NCI-H446 treated with DMSO at 0.1 percent for 48 hours (cell line): ENCODE results near the gene EYA4.

Experiments used
- DNase-seq: peaks from one replicate; lab custom pipeline; 2025; lab: John Stamatoyannopoulos, UW

EYA4 gene

DNA sequence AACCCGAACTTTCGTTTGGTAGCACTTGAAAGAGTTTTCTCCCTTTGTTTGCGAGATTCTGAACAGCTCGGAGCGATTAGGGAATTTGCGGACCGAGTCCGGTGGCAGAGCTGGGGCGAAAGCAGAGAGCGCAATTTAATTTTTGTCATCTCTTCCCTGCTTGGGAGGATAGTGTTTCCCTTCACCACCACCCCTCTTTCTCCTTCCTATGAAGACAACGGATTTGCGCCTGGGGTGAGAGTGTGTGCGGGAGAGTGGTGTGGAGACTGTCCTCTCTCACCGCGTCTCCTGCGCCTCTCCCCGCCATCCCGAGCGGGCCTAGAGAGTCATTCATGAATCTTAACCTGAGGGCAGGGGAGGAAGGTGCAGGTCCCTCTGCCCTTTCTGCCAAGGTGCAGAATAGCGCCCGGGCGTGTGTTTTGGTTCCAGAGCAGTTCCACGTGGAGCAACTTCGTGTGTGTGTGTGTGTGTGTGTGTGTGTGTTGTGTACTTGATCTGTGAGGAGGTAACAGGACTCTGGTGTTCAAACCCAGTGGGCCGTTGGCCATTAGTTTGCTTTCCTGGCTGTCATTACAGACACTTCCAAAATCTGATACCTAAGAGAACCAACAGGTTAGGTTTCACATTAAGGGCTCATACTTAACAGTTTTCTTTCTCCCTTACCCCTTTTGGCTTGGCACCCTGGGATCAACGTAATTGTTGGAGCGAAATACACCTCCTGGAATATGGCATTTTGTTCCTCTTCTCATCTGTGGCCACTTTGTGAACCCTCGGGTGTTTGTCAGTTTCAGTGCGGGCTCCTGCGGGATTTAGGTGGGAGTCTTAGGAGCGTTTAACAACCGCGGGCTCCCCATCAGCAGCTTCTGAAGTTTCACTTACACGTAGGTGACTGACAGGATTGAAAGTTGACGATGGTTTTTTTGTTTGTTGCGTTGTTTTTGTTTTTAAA is 1.8 kb downstream of the EYA4 start:
- no peak for DNase-seq

DNA sequence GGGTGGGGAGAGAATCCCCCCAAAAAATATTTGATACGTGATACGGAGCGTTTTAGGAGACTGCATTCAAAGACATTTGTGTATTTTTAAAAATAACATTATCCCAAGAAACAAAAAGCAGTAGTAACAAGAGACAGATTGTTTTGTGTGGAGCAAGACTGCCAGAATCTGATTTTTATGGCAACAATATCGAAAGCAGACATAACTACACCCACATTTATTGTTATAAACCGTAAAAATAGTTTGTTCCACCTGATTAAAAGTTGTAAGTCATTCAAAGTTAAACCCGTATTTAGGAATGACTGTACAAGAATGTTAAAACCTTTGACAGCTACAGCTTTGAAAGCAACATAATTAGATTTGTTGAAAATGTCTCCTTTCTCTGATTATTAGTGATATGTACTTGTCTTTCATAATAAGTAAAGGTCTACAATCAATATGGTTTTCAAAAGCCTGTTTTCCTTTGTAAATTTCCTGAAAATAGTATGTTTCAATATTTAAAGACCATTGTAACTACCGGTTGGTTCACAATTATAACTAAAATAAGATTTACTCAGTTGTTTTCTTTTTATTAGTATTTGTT is 2.7 kb downstream of the EYA4 start:
- no peak for DNase-seq

DNA sequence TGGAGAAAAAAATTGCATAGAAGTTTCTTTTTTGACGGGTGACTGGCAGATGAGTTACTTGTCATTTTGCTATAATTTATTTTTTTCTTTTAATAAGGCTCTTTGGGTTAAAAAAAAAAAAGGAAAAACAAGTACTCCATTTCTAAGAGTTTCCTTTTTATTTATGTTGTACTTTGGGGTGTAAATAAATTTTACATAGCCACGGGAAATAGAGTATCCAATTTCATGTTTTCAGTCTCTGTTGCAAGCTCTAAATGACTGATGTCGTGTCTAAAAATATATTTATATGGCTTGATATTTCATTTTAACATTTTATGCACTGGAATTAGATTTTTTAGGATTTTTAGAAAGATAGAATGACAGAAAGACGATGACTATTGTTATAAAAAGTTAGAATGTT is 3.4 kb downstream of the EYA4 start:
- no peak for DNase-seq

DNA sequence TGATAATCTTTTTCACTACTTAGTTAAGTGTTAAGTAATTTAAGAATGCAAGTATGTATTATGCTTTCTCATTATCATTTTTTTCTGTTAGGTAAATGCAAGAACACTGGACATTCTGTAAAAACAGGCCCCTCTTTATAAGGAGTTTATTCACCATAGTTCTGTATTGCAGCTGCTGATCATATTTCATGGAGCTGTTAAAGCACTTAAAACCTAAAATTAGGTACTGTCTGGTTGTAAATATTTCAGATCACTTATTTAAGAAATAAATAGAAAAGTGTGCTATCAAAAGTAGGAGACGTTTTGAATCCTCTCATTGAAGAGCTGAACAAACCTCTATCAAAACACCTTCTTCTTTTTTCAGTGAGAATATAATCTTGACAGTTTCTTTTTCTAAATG is 3.9 kb downstream of the EYA4 start:
- no peak for DNase-seq

DNA sequence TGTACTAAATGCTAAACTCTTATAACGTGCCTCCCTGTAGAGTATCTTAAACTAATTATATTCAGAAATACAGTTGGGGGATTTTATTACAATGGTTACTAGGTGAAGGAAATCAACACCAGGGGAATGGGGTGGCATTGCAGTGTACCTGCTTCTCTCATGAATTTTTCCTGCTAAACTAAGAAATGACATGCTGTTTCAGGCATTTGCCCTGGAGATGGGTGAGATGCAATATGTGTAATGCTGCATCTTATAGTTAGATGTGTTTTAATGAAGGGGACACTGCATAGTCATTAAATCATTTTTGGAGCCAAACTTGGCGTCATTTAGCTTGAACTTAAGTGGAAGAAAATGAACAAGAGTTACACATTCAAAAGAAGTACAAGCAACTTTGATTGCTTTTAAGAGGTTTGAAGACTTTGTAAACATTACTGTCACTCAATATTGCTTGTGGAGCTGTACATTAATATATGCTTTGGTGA is 4.3 kb downstream of the EYA4 start:
- DNase-seq, result no peak

DNA sequence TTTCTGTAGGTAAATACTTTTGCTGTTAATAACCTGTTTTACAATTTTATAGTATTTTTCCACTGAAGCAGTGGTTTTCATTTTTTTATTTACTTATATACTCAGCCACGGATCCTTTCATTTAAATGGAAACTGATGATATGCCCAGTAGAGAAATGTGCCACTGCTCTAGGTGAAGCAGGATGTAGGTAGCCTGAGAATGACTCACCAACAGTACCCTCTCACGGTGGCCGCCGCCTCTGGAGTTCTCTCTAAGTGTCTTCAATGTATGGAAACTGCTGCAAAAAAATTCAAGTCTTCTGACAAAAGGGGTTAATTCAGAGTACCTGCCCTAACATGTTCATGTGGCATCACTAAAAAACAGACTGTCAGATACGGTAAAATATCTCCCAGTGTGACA is 6.4 kb downstream of the EYA4 start:
- DNase-seq, result no peak

DNA sequence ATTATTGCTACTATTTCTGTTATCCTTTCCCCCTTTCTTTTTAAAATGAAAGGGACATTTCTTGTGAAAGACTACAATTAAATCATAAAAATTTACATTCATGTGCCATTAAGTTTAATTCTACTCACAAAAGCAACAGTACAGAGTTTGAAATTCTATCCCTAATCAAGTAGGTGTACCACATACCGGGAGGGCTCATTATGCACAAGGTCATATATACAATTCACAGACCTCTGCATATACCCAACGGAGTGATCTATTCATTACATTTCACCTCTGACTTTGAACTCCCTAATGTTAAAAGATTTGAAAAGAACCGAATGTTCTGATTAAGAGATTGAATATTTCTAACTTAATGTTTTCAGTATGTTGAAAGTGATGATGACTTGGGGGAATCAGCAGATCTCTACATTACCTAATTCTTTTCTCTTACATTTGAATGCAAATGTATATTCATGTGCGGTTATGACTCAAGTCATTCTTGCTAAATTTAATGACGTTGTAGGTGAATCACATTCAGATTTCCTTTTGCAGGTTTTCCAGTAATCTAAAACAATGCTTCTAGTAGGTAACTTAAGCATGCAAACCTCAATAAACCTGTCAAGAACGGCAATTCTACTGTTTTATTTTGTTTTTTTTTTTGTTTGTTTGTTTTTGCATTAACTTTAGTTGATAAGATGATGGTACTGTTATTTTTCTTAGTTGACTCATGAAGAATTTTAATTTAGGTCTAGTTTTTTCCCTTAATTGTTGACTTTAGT is 7.3 kb downstream of the EYA4 start:
- no peak for DNase-seq

DNA sequence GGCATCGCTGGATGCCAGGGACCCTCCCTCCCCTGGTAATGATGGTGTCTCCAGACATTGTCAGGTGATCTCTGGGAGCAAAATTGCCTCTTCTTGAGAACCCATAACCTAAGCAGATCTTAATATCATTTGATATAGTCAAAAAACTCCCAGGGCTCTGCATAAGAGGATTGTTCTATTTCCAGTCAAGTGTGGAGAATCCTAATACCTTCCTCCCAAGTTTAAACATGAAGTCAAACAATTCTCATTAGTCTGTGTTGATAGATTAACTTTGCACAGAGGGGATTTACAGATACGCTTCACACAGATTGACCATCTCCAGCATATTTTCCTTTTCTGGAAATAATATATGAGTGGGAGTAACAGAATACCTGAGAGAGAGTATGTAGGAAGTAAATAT is 10.5 kb downstream of the EYA4 start:
- no peak for DNase-seq

DNA sequence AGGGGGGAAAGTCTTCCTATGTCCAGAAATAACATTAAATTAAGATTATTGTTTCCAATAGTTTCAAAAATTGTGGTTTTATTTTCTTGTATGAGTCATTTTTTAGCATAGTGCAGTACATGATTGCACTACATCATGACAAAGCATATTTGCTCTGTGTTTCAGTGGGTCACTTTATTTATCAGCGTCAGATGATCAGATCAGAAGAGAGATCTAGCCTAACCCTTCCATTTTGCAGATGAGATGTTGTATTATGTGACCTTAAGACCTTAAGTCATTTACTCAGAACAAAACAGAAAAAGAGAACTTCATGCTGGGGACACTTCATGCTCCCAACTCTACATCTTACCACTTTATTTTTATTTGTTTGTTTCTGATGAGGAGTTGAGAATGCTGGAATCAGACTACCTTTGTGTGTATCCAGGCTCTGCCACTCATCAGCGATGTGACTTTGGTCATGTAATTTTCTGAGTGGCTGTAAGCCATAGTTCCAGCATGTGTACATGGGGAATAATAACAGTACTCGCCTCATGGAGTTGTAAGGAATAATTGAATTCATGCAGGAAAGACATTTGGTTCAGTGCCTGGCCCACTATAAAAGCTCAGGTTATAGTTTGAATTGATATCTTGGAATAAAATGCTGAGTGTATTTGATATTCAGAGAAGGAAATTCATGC is 13.5 kb downstream of the EYA4 start:
- no peak for DNase-seq

DNA sequence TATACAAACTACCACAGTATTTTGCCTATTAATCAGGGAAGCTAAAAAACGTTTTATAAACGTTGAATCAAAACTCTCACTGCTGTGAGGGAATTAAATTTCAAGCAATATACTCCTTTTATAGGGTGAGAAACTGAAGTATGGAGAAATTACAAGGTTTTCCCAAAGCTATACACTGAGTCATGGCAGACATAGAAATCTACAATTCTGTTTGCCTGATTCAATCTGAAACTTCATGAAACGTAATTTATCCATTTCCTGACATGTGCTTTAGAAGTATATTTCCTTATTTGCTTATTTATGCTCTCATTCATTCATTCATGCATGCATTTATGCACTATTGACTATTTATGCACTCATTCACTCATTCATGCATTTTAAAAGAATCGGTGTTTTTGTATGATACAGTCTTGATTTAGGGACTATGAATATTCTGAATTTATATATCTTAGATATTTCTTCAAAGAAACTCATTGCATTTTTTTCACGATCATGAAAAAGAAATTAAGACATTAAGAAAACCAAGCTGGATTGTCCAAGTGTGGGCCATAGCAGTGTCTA is 16.5 kb downstream of the EYA4 start:
- no peak for DNase-seq

DNA sequence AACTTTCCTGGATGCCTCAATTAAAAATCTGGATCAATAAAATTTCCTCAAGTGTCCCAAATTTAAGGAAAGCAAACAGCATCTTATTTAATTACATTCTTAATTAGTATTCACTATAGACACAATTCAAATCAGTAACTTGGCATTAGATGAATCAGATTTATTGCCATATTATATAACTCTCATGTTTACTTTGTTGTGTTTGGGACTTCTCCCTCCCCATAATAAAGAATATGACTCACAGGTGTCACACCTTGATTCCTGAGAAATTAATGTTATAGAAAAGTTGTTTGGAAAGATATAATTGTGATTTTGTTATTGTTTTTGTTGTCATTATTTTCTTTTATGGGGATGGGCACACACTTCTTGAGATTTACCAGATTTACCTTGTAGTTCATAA is 18.4 kb downstream of the EYA4 start:
- DNase-seq, result no peak

DNA sequence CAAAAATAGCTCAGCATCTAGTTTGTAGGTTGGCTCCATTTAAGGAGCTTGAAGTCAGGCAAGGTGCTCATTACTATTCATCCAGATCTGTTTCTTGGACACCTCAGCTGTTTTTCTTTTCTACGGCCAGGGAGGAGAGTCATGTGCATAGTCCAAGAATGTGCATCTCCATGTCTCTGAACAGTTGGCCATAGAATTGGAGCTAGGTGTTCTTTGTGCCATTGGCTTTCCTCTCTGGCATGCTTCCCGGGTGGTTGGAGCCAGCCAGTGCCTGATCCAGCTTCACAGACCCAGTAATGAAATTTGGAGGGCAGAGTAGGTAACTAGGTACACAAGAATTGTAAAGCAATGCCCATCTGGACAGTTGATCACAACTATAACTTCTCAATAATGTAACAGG is 21.6 kb downstream of the EYA4 start:
- DNase-seq, result peak; percentile 73

DNA sequence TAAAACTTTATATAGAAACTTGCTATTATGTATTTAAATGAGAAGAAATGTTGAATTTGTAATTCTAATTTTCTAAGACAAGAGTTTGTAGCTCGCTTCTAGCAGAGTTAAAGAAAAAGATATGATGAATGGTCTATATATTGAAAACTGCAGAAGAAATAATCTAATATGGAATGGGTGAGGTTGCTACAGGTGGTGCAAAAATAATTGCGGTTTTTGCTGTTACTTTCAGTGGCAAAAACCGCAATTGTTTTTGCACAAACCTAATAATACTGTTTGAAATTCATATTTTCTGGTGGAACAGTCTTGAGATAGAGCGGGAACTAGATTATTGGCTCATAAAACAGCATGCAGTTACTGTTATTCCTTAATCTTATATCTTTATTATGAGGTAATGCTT is 23.9 kb downstream of the EYA4 start:
- no peak for DNase-seq

DNA sequence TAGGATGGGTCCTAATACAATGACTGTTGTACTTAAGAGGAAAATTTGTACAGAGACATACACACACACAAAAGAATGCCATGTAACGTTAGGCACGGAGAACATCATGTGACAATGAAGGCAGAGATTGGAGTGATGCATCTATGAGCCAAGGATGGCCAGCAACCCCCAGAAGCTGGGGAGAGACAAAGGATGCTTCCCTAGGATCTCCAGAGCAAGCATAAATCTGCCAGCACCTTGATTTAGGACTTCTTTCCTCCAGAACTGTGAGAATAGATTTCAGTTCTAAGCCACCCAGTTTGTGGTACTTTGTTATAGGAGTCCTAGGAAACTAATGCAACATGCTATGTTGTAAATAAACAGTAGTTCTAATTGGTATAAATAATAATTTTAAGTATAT is 25.0 kb downstream of the EYA4 start:
- DNase-seq, result no peak

DNA sequence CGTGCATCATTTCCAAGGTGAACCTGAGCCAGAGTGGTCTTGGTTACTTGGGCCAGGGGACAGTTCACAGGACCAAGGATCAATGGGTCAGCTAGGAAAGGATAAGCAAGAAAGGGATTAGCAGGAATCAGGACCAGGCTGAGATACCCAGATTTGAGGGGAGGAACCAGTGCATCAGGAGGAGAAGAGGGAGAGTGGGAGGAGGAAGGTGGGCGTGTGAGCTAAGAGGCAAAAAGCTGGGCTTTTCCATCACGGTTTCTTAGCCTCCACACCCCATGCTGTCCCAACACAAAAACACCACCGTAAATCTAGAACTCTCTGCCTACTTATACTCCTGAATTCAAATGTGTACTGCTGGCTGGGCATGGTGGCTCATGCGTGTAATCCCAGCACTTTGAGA is 27.5 kb downstream of the EYA4 start:
- no peak for DNase-seq

DNA sequence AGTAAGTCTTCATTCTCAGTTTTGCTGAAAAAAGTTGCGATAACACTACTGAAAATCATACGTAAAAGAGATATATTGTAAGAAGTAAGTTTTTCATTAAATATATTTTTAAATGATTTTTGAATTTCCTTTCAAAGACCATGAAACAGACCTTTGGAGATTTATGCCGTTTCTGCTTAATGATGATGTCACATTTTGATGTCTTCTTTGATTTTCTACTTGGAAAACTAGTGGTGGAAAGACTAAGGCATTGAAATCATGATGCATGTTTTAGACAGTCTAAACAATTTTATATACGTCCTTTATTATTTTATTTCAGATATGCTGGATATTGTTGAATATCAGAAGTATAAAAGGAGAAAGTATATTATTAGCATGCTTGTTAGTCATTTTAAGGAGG is 33.7 kb downstream of the EYA4 start:
- no peak for DNase-seq

DNA sequence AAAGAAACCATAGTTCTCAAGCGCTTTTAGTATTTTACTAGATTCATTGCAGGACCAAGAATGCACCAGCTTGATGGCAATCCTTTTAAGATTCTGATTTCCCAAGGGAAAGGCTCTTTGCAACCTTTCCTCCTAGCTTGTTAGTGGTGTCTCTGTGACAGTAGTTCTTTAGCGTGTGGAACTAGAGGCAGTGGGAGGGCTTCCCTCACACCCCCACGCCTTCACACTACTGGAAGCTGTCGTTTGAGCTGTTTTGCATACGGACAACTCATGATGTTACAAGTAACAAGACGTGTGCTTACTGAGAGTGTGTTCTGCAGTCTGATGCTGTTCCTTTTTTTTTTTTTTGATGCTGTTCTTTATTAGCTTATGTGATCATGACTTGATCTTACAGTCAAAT is 34.1 kb downstream of the EYA4 start:
- no peak for DNase-seq

DNA sequence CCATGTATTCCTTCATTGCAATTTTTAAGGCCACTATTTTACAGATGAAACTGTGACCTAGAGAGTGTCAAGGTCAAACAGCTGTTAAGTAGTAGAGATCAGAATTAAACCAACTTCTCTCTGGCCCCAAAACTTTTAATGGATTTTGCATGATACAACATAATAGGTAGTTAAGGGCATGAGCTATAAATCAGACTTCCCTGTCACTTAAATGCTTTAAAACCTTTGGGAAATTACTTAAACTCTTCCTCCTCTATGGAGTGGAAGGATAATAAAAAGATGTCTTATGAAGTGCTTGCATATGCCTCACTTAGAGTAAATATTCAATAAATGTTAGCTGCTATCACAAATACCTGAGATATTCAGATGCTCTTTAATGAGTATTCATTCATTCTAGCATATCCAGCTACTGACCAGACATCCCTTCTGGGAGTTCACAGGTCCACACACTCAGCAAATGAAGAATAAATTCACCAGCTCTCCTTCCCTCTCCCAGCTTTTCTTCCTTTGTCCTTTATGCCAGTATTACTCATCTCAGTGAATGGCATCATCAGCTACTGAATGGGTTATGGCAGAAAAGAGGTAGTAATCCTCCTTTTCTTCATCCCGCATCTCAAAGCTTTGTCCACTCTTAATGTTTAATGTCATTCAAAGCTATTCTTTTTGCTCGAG is 36.2 kb downstream of the EYA4 start:
- no peak for DNase-seq

DNA sequence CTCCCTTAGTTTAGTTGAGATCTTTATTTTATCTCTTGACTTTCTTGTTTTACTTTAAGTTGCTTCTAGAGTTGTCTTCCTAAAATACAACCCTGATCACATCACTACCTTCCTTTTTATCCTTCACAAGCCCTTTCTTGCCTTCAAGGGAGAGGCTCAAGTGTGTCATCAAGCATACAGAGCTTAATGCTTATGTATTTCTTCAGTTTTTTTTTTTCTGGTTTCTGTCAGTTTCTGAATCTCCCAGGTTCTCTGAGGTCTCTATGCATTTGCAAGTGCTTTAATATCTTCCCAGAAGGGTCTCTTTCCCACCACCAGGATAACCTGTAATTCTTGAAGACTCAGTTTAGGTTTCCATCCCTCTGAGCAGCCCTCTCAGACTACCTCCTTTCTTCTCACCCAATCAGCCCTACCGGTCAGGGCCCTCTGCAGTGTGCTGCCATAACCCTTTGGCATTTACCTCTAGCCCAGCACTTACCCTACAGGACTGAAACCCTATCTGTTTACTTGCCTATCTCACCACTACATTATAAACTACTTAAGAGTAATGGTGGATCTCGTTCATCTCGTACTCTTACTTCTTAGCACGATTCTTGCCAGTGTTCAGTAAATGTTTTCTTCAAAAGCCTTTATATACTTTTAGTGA is 36.9 kb downstream of the EYA4 start:
- DNase-seq, result no peak

DNA sequence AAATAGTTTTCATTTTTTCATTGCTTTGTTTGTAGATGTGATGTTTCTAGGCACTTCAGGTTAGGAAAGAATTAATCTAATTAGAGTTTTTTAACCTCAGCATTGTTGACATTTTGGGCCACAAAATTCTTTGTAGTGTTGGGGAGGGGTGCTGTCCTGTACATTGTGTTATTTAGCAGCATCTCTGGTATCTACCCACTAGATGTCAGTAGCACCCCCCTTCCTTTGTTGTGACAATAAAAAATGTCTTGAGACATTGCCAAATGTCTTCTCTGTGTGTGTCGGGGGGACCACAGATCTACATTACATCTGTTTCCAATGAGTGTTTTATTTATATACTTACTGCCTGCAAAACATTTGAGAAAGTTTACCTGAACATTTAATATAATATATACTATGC is 45.6 kb downstream of the EYA4 start:
- no peak for DNase-seq

DNA sequence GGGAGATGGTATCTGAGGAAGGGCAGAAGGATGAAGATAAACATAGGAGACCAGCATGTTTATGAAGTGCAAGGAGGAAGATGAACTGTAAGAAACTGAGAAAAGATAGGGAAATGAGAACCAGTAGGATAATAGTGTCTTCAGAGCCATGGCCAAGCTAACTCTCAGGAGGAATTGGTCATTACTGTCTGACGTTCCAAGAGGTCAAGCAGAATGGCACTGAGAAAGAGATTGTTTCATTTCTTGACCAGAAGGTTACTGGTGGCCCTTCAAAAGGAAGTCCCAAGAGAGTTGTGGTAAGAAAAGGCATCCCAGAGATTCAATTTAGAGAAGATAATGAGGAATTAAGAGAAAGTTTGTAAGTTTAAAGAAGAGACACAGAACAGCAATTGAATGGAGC is 47.5 kb downstream of the EYA4 start:
- DNase-seq, result no peak
